T47D (cell line): ENCODE results near the gene FGFBP1.

Source experiments
- DNase-seq, 2 experiments: peaks; one replicate each; pipeline versions ENCODE4 v3.0.0 to v3.0.0-alpha.2; 2011 to 2012; ENCODE audit warnings: low read depth in 1 of 2, low spot score in 1 of 2
- JUND ChIP-seq: IDR thresholded peaks from 2 replicates; pipeline ENCODE4 v1.6.1; 2012; ENCODE audit warnings: low read depth
- in situ Hi-C: cut with HindIII; loops from 2 replicates; pipeline ENCODE4 v1.10.0; 2016; ENCODE audit warnings: low sequenced_read_pairs, low pct_unique_long_range_greater_than_20kb

Gene FGFBP1

DNA sequence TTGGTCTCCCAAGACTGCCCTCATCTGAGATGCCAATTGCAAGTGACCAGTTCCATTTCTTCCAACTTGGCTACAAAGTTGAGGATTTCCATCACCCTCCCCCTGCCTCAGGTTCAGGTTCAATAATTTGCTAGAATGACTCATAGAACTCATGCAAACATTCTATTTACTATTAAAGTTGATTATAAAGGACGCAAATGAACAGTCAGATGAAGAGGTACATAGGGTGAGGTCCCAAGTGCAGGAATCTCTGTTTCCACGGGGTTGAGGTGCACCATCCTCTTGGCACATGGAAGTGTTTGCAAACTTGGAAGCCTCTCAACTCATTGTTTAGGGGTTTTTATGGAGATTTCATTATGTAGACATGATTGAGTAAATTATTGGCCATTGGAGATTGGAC, 41.0 kb downstream of the FGFBP1 start:
- DNase-seq, result no peak
- no peak for TF ChIP-seq JUND
- in situ Hi-C loops, result no loop called here

DNA sequence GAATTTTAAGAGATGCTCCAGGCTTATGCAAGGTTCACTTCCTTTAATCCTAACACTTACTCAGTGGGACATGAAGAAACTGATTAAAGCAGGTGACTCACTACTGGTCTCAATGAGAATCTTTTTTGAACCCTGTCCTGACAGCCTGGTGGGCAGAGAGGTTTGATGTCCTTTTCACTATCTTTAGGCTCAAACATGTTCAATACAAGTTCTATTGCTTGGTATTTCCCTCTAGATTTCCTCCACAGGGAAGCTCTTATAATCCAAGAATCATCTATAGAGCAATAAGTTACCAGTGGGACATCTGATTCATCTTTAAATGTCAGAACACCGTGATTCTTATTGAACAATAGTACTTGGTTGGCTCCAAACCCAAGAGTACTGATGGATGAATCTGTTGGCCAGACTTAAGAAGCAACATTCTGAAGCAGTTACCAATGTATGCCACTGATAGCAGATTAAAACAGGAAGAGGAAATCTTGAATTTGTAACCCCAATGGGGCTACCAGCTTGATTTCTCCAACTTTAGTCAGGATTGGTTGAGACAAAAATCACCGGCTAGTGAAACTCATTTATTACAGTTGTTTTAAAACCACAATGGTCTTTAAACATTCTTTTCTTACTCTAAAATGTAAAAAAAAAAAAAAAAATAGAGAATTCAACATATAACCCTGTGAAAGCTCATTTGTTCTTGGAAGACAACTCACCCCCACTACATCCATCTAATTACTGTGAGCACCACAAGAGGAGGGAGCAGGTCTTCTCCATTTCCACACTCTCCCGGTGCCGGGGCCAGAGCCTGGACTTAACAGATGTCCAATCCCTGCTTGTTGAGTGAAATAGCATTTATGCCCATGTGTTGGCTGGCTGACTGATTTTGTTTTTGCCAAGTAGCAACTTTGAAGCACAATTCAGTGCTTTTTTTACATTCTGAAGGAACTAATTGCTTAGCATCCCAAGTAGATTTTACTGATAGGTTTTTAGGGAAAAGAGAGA, 43.3 kb downstream of the FGFBP1 start:
- in situ Hi-C loops, result no loop called here
- DNase-seq, result no peak
- no peak for TF ChIP-seq JUND

DNA sequence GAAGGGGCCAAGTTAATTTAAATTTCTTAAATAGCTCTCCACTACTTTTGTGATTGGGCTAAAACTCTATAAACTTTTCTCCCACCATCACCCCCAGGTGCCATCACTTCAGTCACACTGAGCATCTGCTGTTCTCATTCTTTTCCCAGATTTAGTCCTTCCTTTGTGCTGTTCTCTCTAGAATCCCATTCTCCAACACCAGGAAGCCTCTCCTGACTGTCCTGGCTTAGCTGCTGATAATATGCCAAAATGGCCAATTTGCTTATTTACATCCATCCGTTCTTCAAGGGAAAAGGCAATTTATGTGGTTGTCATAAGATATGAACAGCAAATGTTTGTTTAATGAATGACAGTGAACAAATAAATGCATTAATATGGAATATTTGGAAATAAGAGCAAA, 44.1 kb downstream of the FGFBP1 start:
- in situ Hi-C loops, result no loop called here
- TF ChIP-seq JUND, result no peak
- DNase-seq, result no peak

DNA sequence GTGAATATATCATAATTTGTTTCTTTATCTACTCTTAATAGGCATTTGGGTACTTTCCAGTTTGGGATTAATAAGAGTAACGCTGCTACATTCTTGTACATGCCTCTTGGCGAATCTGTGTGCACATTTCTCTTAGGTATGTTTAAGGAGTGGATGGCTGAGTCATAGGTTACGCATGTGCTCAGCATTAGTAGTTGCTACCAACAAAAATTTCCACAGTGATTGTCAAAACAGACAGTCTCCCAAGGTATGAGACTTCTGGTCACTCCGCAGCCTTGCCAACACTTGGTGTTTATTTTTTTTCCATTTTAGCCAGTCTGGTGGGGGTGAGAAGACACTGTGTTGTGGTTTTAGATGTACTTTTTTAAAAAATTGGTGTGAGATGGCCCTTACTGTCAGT, 44.6 kb downstream of the FGFBP1 start:
- no peak for TF ChIP-seq JUND
- DNase-seq, result peak; percentile 23 to 49
- in situ Hi-C loops, result no loop called here

DNA sequence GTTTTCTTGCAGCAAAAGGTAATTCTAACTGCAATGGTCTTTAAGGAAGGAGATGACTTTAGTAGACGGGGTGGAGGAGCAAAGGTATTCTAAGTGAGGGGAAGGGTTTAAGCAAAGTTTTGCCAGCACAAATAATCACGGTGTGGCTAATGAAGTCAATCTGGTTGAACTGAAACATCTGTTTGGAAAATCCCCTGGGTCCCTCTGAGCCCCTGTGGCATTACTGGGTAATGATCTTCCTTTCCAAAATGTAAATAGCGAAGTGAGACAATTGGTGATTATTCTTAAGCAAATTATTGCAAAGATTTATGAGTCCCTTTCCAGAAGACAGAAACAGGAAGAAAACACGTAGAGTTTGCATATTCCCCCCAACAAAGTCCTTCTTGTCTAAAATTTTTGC, 47.2 kb downstream of the FGFBP1 start:
- in situ Hi-C loops, result no loop called here
- no peak for TF ChIP-seq JUND
- no peak for DNase-seq

DNA sequence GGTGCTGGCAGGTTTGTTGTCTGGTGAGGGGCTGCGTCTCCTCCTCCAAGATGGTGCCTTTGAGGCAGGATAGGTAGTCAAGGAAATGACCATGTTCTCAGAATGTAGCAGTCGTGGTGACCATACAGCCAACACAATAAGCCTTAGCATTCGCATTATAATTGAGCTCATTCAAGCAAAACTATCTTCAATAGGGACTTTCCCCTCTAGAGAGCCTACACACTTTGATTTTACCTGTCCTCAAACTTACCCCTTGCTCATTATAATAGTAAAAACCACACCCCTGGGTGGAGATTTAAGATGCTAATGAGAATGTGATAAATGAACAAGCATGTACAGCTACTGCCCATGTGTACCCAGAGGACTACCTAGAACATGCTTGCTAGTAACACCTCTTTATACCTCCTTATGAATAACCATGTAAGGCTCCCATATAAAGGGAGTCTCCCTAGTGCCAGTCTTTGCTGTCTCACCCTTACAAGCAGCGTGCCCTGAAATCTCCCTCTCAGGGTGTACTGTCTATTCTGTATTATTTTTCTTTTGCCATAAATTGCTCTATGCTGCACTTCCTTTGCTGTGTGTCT, 48.2 kb downstream of the FGFBP1 start:
- DNase-seq, result no peak
- in situ Hi-C loops, result no loop called here

DNA sequence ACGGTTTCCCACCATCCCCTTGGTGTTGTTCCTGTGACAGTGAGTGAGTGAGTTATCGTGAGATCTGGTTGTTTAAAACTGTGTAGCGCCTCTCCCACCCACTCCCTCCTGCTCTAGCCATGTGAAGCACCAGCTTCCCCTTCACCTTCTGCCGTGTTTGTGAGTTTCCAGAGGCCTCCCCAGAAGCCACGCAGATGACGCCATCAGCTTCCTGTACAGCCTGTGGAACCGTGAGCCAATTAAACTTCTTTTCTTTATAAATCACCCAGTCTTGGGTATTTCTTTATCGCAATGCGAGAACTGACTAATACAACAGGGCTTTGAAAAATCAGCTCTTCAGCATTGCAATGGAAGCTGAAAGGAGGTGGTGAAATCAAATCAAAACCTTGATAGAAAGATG, 50.0 kb downstream of the FGFBP1 start:
- in situ Hi-C loops, result no loop called here
- no peak for TF ChIP-seq JUND
- no peak for DNase-seq

More for the DNA sequence above, 48.2 kb downstream of the FGFBP1 start:
- TF ChIP-seq JUND, result no peak
